Measurements from ENCODE around the gene RGS18. TPM values are rescaled to one million over a fixed set of nuclear protein-coding genes. Genes with fewer than 3 reads are reported as not detected.

The RGS18 gene, protein sequence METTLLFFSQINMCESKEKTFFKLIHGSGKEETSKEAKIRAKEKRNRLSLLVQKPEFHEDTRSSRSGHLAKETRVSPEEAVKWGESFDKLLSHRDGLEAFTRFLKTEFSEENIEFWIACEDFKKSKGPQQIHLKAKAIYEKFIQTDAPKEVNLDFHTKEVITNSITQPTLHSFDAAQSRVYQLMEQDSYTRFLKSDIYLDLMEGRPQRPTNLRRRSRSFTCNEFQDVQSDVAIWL
- total RNA-seq = not detected in 2 replicates

DNA sequence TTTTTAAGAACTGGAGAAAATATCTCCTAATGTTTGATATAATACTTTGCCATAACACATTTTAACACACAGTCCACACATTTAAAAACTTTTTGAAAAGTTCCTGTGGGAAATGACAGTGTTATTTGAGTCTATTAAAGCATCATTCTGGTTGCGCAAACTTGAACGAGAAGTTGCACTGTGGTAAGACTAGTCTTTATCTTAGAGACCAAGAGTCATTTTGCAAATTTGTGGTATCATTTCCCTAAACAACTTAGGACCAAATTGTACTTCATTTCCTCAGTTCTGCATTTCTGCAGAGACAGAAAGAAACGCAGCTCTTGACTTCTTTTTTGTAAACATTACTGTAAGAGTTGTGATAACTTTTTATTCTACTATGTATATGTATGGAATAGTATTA lies at the start of gene RGS18:
Gene RGS18, plus strand, starts transcription at position 282 of the 400 bp plus-strand sequence. CDS start 176 bp downstream, outside the sequence.

Other genes starting within 250 kb of the RGS18 start
- not detected in 2 replicates for gene RGS21, start 158.5 kb downstream of the RGS18 start, total RNA-seq